ENCODE data around the gene IRF7. TPM values are rescaled to one million over a fixed set of nuclear protein-coding genes. Genes with fewer than 3 reads are reported as not detected.

IRF7 gene
- total and polyA plus RNA-seq, 2 of the 4 experiments (the other 2 are of a cell fraction), result 1.6 to 4.5 TPM

- no CpG with 5 or more reads among the region's 10 CpGs for WGBS, 2 experiments (ENCODE audit: extremely low coverage in 2 of 2, insufficient read length in 1 of 2)
Measured at GRCh38 chr11:592918-593317, 22.8 kb downstream of the IRF7 start.

More at GRCh38 chr11:592918-593317, 22.8 kb downstream of the IRF7 start:
- Histone ChIP-seq H3K18ac (ENCODE audit: low read depth, low read length) (no peak overlapping the region), H2BK120ac (ENCODE audit: low read depth, low read length) (no peak overlapping the region), H2AK5ac (ENCODE audit: low read depth, low read length) (no peak overlapping the region), H3K9me1 (ENCODE audit: insufficient read depth, low read length) (no peaks in the 10 kb centered on the region; the same call in 1 of the 2 replicates), H3K4ac (ENCODE audit: low read depth, low read length) (no peak overlapping the region), H2AK9ac (replicated peaks; ENCODE audit: low read depth, low read length, poor library complexity) (no peak overlapping the region), H4K5ac (ENCODE audit: low read depth, low read length) (no peak overlapping the region), H4K91ac (ENCODE audit: insufficient read depth, low read depth, low read length) (no peak overlapping the region), H3K4me1 (ENCODE audit: control insufficient read depth, insufficient read depth, low read length) (0 out of 2 replicates have a peak, but pooled peaks cover 2% of the 10 kb centered on the region), H3K23ac (ENCODE audit: low read depth, low read length) (no peak overlapping the region), H2BK15ac (ENCODE audit: low read depth, low read length) (no peak overlapping the region), H2AFZ (replicated peaks; ENCODE audit: low read length, poor library complexity) (no peak overlapping the region), H3K79me1 (ENCODE audit: low read depth in 1 of 2, low read length in 2 of 2) (peaks cover 30 to 64% of the 10 kb centered on the region in 2 experiments), H3K4me2 (ENCODE audit: low read depth, low read length) (no peak overlapping the region), H4K8ac (ENCODE audit: low read depth in 2 of 2, low read length in 2 of 2) (no peak overlapping the region), H3K9me3 (ENCODE audit: control insufficient read depth, insufficient read depth, low read length) (no peaks in the 10 kb centered on the region), H4K20me1 (ENCODE audit: insufficient read depth, low read length) (peaks cover 57% of the 10 kb centered on the region), H3K27ac (ENCODE audit: insufficient read depth, low read length) (no peak overlapping the region), H2BK20ac (ENCODE audit: low read depth, low read length) (no peak overlapping the region), H3K4me3 (ENCODE audit: insufficient read depth, low read depth, low read length) (no peak overlapping the region), H3K14ac (replicated peaks; ENCODE audit: low read depth, low read length) (no peak overlapping the region), H3K56ac (ENCODE audit: extremely low read depth, insufficient read depth, low read length) (no peak overlapping the region), H3K27me3 (ENCODE audit: control insufficient read depth, insufficient read depth, low read length) (no peaks in the 10 kb centered on the region), H2BK5ac (ENCODE audit: low read depth, low read length, poor library complexity, severe bottlenecking) (no peak overlapping the region), H3K36me3 (ENCODE audit: control insufficient read depth, insufficient read depth, low read length) (peaks cover 69% of the 10 kb centered on the region), H3K9ac (ENCODE audit: low read depth, low read length) (no peak overlapping the region)
- CTCF ChIA-PET, result no interaction called here
- POLR2A ChIA-PET (ENCODE audit: unreplicated experiment), result no interaction called here
- intact Hi-C loops (cut with micrococcal nuclease), result no loop called here
- TF ChIP-seq RAD21 (IDR thresholded peaks at IDR 0.05; ENCODE audit: low read length) (no peak), CTCF (conservative IDR thresholded peaks at IDR 0.05; ENCODE audit: low read depth, low read length) (no peak), FOS (IDR thresholded peaks at IDR 0.05; ENCODE audit: low read depth, low read length) (no peak), POLR2A (IDR thresholded peaks at IDR 0.05; ENCODE audit: low read depth, low read length) (no peak), NFE2L2 (IDR thresholded peaks at IDR 0.05; ENCODE audit: low read depth, low read length) (no peak), CEBPB (IDR thresholded peaks at IDR 0.05; ENCODE audit: low read depth, low read length) (no peak), CHD1 (IDR thresholded peaks at IDR 0.05; ENCODE audit: low read depth, low read length) (no peak), RCOR1 (IDR thresholded peaks at IDR 0.05; ENCODE audit: insufficient replicate concordance, low read length) (no peak), RFX5 (IDR thresholded peaks at IDR 0.05; ENCODE audit: low read depth, low read length) (no peak), ELK1 (IDR thresholded peaks at IDR 0.05; ENCODE audit: borderline replicate concordance, low read depth, low read length) (no peak), BHLHE40 (IDR thresholded peaks at IDR 0.05; ENCODE audit: low read depth, low read length) (no peak), SMC3 (IDR thresholded peaks at IDR 0.05; ENCODE audit: low read depth, low read length) (no peak), MAZ (IDR thresholded peaks at IDR 0.05; ENCODE audit: borderline replicate concordance, low read depth, low read length) (no peak), MAFK (IDR thresholded peaks at IDR 0.05; ENCODE audit: low read depth, low read length) (no peak), MXI1 (IDR thresholded peaks at IDR 0.05; ENCODE audit: borderline replicate concordance, low read depth, low read length) (no peak), USF2 (IDR thresholded peaks at IDR 0.05; ENCODE audit: low read depth, low read length) (no peak)
- in situ Hi-C loops (cut with MboI; ENCODE audit: low sequenced_read_pairs), result no loop called here
- no peak for DNase-seq
- dilution Hi-C loops (cut with HindIII; ENCODE audit: low sequenced_read_pairs, unreplicated experiment), result no loop called here
- ATAC-seq (ENCODE audit: low read depth), result no peak
- BruUV-seq (replicated peaks), result no TSS peak
